GM12878 (cell line): ENCODE data around the gene ANKIB1. TPM values are rescaled to one million over a fixed set of nuclear protein-coding genes. Genes with fewer than 3 reads are reported as not detected.

Experiments
- ATAC-seq: fragments of 200-7000 bp; cut with Tn5 transposase; 3 replicates; pipeline ENCODE4 v1.9.1; 2020; ENCODE audit warnings: mild to moderate bottlenecking, moderate library complexity
- BruUV-seq: library from RNA; stranded (reverse); fragments of 400-500 nt; replicated peaks from 2 replicates; lab custom pipeline; 2021; lab: Mats Ljungman, UMichigan
- CTCF ChIA-PET: fragments of 300-600 bp; sonication (Branson Sonifier 250); formaldehyde crosslinking; extraction: SDS; loops from one replicate; lab custom pipeline; 2021; ENCODE audit warnings: inconsistent platforms; lab: Yijun Ruan, JAX
- POLR2A ChIA-PET: fragments of 350-600 bp; formaldehyde crosslinking; extraction: SDS; loops from one replicate; lab custom pipeline; 2021; ENCODE audit warnings: inconsistent platforms; lab: Charles Lee
- RAD21 ChIA-PET: fragments of 300-600 bp; sonication (Branson Sonifier 250); formaldehyde crosslinking; loops from one replicate; lab custom pipeline; 2023; ENCODE audit warnings: antibody characterized with exemption; ENCODE audit not compliant: unreplicated experiment; lab: Charles Lee
- SMC1A ChIA-PET: fragments of 300-600 bp; sonication (Branson Sonifier 250); formaldehyde crosslinking; loops from one replicate; lab custom pipeline; 2023; ENCODE audit not compliant: unreplicated experiment, uncharacterized antibody; lab: Charles Lee
- DNase-seq: peaks from one replicate; pipeline ENCODE4 v3.0.0-alpha.2; 2011; ENCODE audit warnings: low read depth, low spot score
- FAIRE-seq: peaks from 3 replicates; lab custom pipeline; 2011; peaks lifted over from hg19 to GRCh38; lab: Jason Lieb, UNC
- H2AFZ ChIP-seq: 2 replicates; pipeline ENCODE4 v1.6.0; 2011; ENCODE audit warnings: low read depth, low read length, control low read depth; ENCODE audit not compliant: control insufficient read depth
- H3K27ac ChIP-seq: 2 replicates; pipeline ENCODE4 v1.5.1; 2011; ENCODE audit warnings: control low read depth; ENCODE audit not compliant: control insufficient read depth, insufficient read depth
- H3K27me3 ChIP-seq, 2 experiments: replicated peaks in 1 of 2; 2 replicates each; pipeline versions ENCODE4 v1.6.0 to v1.6.1; 2011; ENCODE audit warnings: low read length in 1 of 2; ENCODE audit not compliant: control insufficient read depth in 2 of 2, insufficient read depth in 2 of 2
- H3K36me3 ChIP-seq, 2 experiments: 2 replicates each; pipeline ENCODE4 v1.5.1; 2011; ENCODE audit warnings: low read length in 1 of 2; ENCODE audit not compliant: control insufficient read depth in 2 of 2, insufficient read depth in 2 of 2
- H3K4me1 ChIP-seq: 2 replicates; pipeline ENCODE4 v1.6.1; 2011; ENCODE audit warnings: mild to moderate bottlenecking, low read length, moderate library complexity, mixed read lengths; ENCODE audit not compliant: control insufficient read depth, insufficient read depth
- H3K4me2 ChIP-seq: 2 replicates; pipeline ENCODE4 v1.6.0; 2011; ENCODE audit warnings: control low read depth; ENCODE audit not compliant: control insufficient read depth, insufficient read depth
- H3K4me3 ChIP-seq: fragments of 200-600 bp; sonication (generic); 2 replicates; pipeline ENCODE4 v1.5.1; 2016
- H3K79me2 ChIP-seq: 2 replicates; pipeline ENCODE4 v1.6.0; 2011; ENCODE audit warnings: low read length; ENCODE audit not compliant: control insufficient read depth, insufficient read depth
- H3K9ac ChIP-seq: 2 replicates; pipeline ENCODE4 v1.8.0; 2011; ENCODE audit warnings: low read length, control low read depth, mixed read lengths; ENCODE audit not compliant: control insufficient read depth, insufficient read depth
- H3K9me3 ChIP-seq: replicated peaks from 3 replicates; pipeline ENCODE4 v1.5.1; 2011; ENCODE audit warnings: mild to moderate bottlenecking, low read length; ENCODE audit not compliant: control insufficient read depth, insufficient read depth
- H4K20me1 ChIP-seq: 2 replicates; pipeline ENCODE4 v1.6.0; 2011; ENCODE audit not compliant: control insufficient read depth, insufficient read depth
- BCL3 ChIP-seq: IDR thresholded peaks from 2 replicates; pipeline ENCODE4 v1.6.1; 2011; ENCODE audit warnings: borderline replicate concordance, low read depth, mild to moderate bottlenecking, moderate library complexity, low read length; ENCODE audit not compliant: insufficient read depth, poor library complexity, severe bottlenecking
- FOXM1 ChIP-seq: IDR thresholded peaks from 2 replicates; pipeline ENCODE4 v1.6.1; 2012; ENCODE audit warnings: low read depth, mild to moderate bottlenecking, inconsistent platforms, low read length, moderate library complexity
- HDGF ChIP-seq: fragments of 450-650 bp; IDR thresholded peaks from 2 replicates; pipeline ENCODE4 v1.6.1; 2016; ENCODE audit warnings: antibody characterized with exemption
- IRF5 ChIP-seq: fragments of 450-650 bp; IDR thresholded peaks from 2 replicates; pipeline ENCODE4 v1.6.1; 2017; ENCODE audit warnings: borderline replicate concordance
- NFIC ChIP-seq: IDR thresholded peaks from 2 replicates; pipeline ENCODE4 v1.6.1; 2012; ENCODE audit warnings: low read depth, mild to moderate bottlenecking, inconsistent platforms, low read length, moderate library complexity
- NR2C2 ChIP-seq: IDR thresholded peaks from 2 replicates; pipeline ENCODE4 v1.6.1; 2011; ENCODE audit warnings: borderline replicate concordance, low read depth; ENCODE audit not compliant: control insufficient read depth, insufficient read length
- RB1 ChIP-seq: fragments of 450-650 bp; formaldehyde crosslinking; IDR thresholded peaks from 2 replicates; pipeline ENCODE4 v1.6.1; 2017; ENCODE audit warnings: mild to moderate bottlenecking, borderline replicate concordance
- WGBS: methylation state at CpG from one replicate; pipeline ENCODE4 v1.1.6; 2016; ENCODE audit warnings: low lambda C conversion rate; ENCODE audit not compliant: insufficient replicate concordance, insufficient coverage; ENCODE audit errors: missing lambda C conversion rate; 5-methylcytosine and 5-hydroxymethylcytosine counted together
- in situ Hi-C: fragments of 300-500 bp; cut with MboI; formaldehyde crosslinking; loops from 9 replicates; pipeline ENCODE4 v1.14.3; 2018; ENCODE audit warnings: mixed read lengths
- intact Hi-C: fragments of 100-400 bp; cut with micrococcal nuclease; formaldehyde crosslinking; loops from one replicate; pipeline ENCODE4 v1.14.2; 2022; ENCODE audit not compliant: unreplicated experiment
- polyA plus RNA-seq, 11 experiments: library from polyadenylated mRNA; depleted of rRNA in 4 of 11; unstranded in 6 of 11; stranded (reverse) in 5 of 11; fragments of >200 nt; fragmentation: Nextera tagmentation in 4 of 11; fragmentation: Illumina TruSeq in 1 of 11; extraction: Ambion mirVana in 4 of 11; extraction: Trizol in 1 of 11; gene quantifications; 1 replicate in 1 of 11; 2 replicates in 10 of 11; pipeline versions ENCODE4 v1.2.1 to v1.2.3, GENCODE V29; 2011 to 2016; ENCODE audit warnings: inconsistent platforms in 2 of 11, missing spikeins in 2 of 11, low read depth in 1 of 11
- total RNA-seq, 4 experiments: library from RNA; depleted of rRNA in 3 of 4; stranded (reverse); fragments of >200 nt in 3 of 4; fragmentation: Illumina TruSeq in 1 of 4; extraction: Trizol in 1 of 4; gene quantifications; 2 replicates each; pipeline versions ENCODE4 v1.2.1 to v1.2.3, GENCODE V29; 2013 to 2021

Gene ANKIB1
- total and polyA plus RNA-seq, 10 of the 15 experiments (the other 5 are each of a cell fraction or from before 2014, with no cell fraction given), result 9.0 to 54.0 (median 21.9) TPM

- no peaks in the 10 kb centered on the region for H3K36me3 ChIP-seq
- H3K79me2 ChIP-seq, result no peaks in the 10 kb centered on the region
- H4K20me1 ChIP-seq, result no peaks in the 10 kb centered on the region
- no TSS peak for BruUV-seq
- H3K27me3 ChIP-seq, result no peaks in the 10 kb centered on the region
- H3K9me3 ChIP-seq, result no peaks in the 10 kb centered on the region
- ChIA-PET POLR2A (interaction anchor here (0.9 kb wide), 1 partner anchor 10 kb away, joined by 3 read pairs; no protein-coding TSS in a partner anchor), CTCF (interaction anchor here (0.7 to 7.5 kb wide), 34 partner anchors 9 to 630 kb away, joined by 3 to 86 read pairs (median 4); partner anchors contain the start of genes ANKIB1, GATAD1, KRIT1 and MTERF1), RAD21 (interaction anchor here (0.9 to 4.4 kb wide), 3 partner anchors 24 to 390 kb away, joined by 3 to 45 read pairs (median 3); partner anchors contain the start of gene GATAD1), SMC1A (interaction anchor here (0.9 to 1.7 kb wide), 8 partner anchors 8 to 633 kb away, joined by 3 to 22 read pairs (median 3); partner anchors contain the start of gene GATAD1)
- no peak overlapping the region for H3K27ac ChIP-seq
- peaks cover 5% of the 10 kb centered on the region; the same call in 1 of the 2 replicates for H3K4me1 ChIP-seq
- intact Hi-C loops, result loop anchor here (1.0 to 2.0 kb wide), 2 partner anchors 24 to 631 kb away; partner anchors contain the start of gene GATAD1
- in situ Hi-C loops, result loop anchor here (10.0 kb wide), 1 partner anchor 631 kb away; no protein-coding TSS in a partner anchor
- TF ChIP-seq HDGF, result peak; percentile 88
- TF ChIP-seq IRF5, result 0 out of 2 replicates have a peak, but pooled peaks have one; percentile 32
- no peak for TF ChIP-seq FOXM1
- peak; percentile 14 for TF ChIP-seq NR2C2
- TF ChIP-seq BCL3, result peak; percentile 98
- TF ChIP-seq RB1, result no peak
- peak; percentile 64; the same call in 1 of the 2 replicates for TF ChIP-seq NFIC
- FAIRE-seq (peak; percentile 80), DNase-seq (no peak), ATAC-seq (peak; percentile 11; the same call in 2 of the 3 replicates)
- H2AFZ ChIP-seq, result peak overlapping the region; percentile 89
- WGBS, result 70% methylated on average over 5 of the region's 5 CpGs
- H3K9ac ChIP-seq, result no peak overlapping the region
- peak overlapping the region; percentile 66; the same call in 1 of the 2 replicates for H3K4me3 ChIP-seq
- no peak overlapping the region for H3K4me2 ChIP-seq
These were observed 177.9 kb downstream of the ANKIB1 start for GRCh38 chr7:92423710-92424131.
